HL-60/S4 (cell line): Measurements from ENCODE around the gene TYMS.

Experiments
- in situ Hi-C: fragments of 300-500 bp; cut with MboI; formaldehyde crosslinking; loops from 2 replicates; pipeline ENCODE4 v1.14.3; 2022; ENCODE audit warnings: low sequenced_read_pairs

The TYMS gene

DNA sequence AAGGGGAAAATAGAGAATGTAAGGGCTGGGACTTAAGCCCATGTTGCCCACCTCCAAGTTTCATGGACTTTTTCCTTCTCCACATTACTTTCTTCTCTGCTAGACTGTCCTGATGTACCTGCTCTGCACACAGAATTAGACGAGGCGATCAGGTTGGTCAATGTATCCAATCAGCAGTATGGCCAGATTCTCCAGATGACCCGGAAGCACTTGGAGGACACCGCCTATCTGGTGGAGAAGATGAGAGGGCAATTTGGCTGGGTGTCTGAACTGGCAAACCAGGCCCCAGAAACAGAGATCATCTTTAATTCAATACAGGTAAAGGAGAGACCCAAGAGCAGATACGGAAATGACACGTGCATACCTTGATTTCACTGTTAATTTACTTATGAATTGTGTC is 16.2 kb upstream of the TYMS start:
- in situ Hi-C loops: no loop called here

DNA sequence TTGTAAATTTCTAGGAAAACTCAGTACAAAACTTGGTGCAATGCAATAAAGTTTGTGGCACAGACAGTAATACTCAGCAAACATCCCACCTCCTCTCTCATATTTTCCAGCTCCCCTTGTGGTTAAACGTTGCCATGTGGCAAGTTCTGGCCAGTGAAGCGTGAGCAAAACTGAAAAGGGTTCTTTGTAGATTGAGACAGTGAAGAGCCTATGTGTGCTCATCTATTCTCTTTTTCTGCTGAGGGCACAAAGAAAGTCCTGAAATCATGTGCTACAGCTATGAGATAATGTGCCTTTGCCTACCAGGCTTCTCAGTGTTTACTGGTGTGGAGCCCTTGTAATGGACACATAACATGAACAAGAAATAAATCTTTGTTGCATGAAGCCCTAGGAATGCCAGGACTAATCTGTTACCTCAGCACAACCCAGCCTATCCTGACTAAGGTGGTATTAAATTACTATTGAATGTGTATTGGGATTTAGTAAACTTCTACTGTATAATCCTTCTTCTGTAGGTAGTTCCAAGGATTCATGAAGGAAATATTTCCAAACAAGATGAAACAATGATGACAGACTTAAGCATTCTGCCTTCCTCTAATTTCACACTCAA is 13.0 kb upstream of the TYMS start:
- in situ Hi-C loops: no loop called here

- in situ Hi-C loops: no loop called here
Observed at GRCh38 chr18:647304-647703, 10.1 kb upstream of the TYMS start.

DNA sequence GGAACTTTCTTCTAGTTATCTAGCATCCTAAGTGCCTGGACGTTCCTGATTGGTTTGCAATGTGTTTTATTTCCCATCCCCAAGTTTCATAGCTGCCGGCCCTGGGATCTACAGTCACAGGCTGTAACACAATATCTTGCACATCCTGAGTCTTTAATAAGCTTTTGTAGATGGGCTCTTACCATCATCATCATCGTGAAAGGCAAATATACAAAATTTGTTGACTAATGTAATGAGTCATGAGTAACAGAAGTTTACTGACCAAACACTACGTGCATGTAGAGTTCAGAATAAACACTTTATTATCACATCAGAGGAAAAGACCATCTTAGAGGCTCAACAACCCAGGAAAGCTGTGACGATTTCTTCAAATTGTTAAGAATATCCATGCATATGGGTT is 8.1 kb upstream of the TYMS start:
- in situ Hi-C loops: no loop called here

- in situ Hi-C loops: no loop called here
Observed at GRCh38 chr18:650428-650858, 7.0 kb upstream of the TYMS start.

DNA sequence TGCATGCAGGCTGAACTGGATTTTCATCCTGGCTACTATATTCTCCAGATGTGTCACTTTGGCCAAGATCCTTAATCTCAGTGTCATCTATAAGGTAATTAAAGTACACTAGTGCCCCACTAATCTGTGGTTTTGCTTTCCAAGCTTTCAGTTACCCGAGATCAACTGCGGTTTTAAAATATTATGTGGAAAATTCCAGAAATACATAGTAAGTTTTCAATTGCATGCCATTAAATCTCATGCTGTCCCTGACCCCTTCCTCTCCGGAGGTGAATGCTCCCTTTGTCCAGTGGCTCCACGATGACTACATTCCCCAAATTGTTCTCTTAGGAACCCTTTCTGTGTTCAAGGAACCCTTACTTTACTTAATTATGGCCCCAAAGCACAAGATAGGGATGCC is 5.3 kb upstream of the TYMS start:
- in situ Hi-C loops: no loop called here

DNA sequence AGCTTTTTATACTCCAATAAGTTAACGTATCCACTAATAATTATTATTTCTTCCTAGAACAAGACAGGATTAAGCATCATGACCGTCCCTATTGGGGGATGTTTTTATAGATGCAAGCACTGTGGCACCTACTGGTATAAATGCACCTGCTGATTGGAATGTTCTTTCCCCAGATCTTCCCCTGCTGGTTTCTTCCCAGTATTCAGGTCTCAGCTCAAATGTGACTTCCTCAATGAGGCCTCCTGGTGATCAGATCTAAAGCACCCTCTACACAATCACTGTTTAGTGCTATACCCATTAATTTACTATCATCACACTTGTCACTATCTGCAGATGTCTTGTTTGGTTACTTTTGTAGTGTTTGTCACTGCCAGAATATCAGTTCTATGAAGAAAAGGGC is 3.9 kb upstream of the TYMS start:
- in situ Hi-C loops: no loop called here

GRCh38 chr18:654601-655000 is 2.9 kb upstream of the TYMS start:
- in situ Hi-C loops: no loop called here

GRCh38 chr18:655445-655844 is 2.0 kb upstream of the TYMS start:
- in situ Hi-C loops: no loop called here

DNA sequence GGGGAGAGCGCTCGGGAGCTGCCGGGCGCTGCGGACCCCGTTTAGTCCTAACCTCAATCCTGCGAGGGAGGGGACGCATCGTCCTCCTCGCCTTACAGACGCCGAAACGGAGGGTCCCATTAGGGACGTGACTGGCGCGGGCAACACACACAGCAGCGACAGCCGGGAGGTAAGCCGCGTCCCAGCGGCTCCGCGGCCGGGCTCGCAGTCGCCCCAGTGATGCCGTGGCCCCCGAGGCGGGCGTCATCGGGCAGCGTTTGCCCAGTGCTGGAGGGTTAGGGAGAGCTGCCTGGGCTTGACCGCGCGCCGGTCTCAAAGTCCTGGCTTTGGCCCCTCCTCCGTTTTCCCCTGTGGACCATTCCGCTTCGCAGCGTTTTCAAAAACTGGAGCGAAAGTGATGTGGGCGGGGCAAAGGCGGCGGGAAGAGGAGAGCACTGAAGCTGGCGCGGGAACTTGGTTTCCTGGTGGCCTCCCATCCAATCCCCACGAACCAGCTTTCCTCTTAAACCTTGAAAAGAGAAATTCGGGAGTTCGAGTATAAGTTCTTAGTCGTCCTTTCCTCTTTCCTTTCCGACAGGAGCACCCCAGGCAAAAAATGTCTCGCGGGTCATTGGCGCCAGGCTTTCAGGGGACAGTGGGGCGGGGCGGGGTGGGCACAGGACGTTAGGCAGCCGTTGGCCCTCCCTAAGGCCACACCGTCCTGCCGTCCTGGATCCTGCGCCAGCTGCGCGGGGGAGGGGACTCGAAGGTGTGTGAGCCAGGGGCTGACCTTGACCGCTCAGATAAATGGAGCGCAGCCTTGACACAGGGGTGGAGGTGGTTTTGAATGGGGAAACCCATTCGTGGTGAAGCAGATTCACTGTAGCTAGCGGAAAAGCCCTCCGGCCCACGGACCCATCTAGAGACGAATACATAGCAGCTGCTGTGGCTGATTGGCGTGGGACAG is 821 bp downstream of the TYMS start:
- in situ Hi-C loops: no loop called here

- in situ Hi-C loops: no loop called here
Observed at GRCh38 chr18:658947-659533, 1.6 kb downstream of the TYMS start.

DNA sequence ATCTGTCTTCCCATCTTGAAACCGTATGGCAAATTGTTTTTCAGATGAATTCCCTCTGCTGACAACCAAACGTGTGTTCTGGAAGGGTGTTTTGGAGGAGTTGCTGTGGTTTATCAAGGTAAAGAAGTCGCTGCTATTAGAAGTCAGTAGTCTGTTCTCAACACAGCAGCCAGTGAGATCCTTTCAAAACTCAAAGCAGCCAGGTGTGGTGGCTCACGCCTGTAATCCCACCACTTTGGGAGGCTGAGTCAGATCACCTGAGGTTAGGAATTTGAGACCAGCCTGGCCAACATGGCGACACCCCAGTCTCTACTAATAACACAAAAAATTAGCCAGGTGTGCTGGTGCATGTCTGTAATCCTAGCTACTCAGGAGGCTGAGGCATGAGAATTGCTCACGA is 2.1 kb downstream of the TYMS start:
- in situ Hi-C loops: no loop called here

DNA sequence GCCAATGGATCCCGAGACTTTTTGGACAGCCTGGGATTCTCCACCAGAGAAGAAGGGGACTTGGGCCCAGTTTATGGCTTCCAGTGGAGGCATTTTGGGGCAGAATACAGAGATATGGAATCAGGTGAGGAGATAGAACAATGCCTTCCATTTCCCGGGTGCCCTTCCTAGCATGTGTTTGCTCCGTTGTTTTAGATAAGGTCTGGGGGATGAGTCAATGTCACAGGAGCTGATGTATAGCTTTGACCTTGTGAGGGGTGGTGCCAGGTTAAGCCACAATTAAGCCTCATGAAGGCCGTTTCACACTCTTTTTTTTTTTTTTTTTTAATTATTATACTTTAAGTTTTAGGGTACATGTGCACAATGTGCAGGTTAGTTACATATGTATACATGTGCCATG is 4.7 kb downstream of the TYMS start:
- in situ Hi-C loops: no loop called here

GRCh38 chr18:666177-666576 is 8.7 kb downstream of the TYMS start:
- in situ Hi-C loops: no loop called here

GRCh38 chr18:666628-667027 is 9.2 kb downstream of the TYMS start:
- in situ Hi-C loops: no loop called here

- in situ Hi-C loops: no loop called here
Observed at GRCh38 chr18:668260-668659, 10.8 kb downstream of the TYMS start.

GRCh38 chr18:669077-669476 is 11.6 kb downstream of the TYMS start:
- in situ Hi-C loops: no loop called here

GRCh38 chr18:670522-670921 is 13.1 kb downstream of the TYMS start:
- in situ Hi-C loops: no loop called here

GRCh38 chr18:671405-671804 is 14.0 kb downstream of the TYMS start:
- in situ Hi-C loops: no loop called here

- in situ Hi-C loops: no loop called here
Observed at GRCh38 chr18:673317-673716, 15.9 kb downstream of the TYMS start.

DNA sequence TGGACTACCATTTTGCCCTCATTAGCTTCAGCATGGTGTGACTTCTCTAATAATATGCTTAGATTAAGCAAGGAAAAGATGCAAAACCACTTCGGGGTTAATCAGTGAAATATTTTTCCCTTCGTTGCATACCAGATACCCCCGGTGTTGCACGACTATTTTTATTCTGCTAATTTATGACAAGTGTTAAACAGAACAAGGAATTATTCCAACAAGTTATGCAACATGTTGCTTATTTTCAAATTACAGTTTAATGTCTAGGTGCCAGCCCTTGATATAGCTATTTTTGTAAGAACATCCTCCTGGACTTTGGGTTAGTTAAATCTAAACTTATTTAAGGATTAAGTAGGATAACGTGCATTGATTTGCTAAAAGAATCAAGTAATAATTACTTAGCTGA is 16.3 kb downstream of the TYMS start:
- in situ Hi-C loops: no loop called here

DNA sequence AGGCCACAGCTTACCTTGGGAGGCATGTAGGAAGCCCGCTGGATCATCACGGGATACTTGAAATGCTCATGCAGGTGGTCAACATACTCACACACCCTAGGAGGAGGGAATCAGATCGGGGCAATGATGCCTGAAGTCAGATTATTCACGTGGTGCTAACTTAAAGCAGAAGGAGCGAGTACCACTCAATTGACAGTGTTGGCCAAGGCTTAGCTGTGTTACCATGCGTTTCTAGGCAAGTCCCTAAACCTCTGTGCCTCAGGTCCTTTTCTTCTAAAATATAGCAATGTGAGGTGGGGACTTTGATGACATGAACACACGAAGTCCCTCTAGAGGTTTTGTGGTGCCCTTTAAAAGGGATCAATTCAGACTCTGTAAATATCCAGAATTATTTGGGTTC is 17.9 kb downstream of the TYMS start:
- in situ Hi-C loops: no loop called here
